A549 (cell line): ENCODE results near the gene KNCN.

Experiments
- CBX8 ChIP-seq: fragments of 200-600 bp; sonication (generic); IDR thresholded peaks from 2 replicates; pipeline ENCODE4 v1.6.1; 2016
- CTCF ChIP-seq: fragments of >200 bp; sonication (Bioruptor Twin); formaldehyde crosslinking; IDR thresholded peaks from 3 replicates; pipeline ENCODE4 v1.5.1; 2016
- E2F6 ChIP-seq: IDR thresholded peaks from 2 replicates; pipeline ENCODE4 v1.6.1; 2012; ENCODE audit warnings: low read depth, borderline replicate concordance
- EP300 ChIP-seq, 2 experiments: fragments of >200 bp; sonication (Bioruptor Twin); formaldehyde crosslinking; IDR thresholded peaks; 2 replicates in 1 of 2; 3 replicates in 1 of 2; pipeline ENCODE4 v1.6.1; 2016 to 2017
- MAFK ChIP-seq: fragments of 450-650 bp; IDR thresholded peaks from 2 replicates; pipeline ENCODE4 v1.6.1; 2014; ENCODE audit not compliant: partially characterized antibody
- MYC ChIP-seq: IDR thresholded peaks from 2 replicates; pipeline ENCODE4 v1.6.1; 2012; ENCODE audit warnings: mild to moderate bottlenecking, inconsistent platforms, low read length, improper control_type of control experiment, borderline replicate concordance
- NFE2L2 ChIP-seq: fragments of 150-350 bp; conservative IDR thresholded peaks from 2 replicates; pipeline ENCODE4 v1.6.1; 2014; ENCODE audit warnings: low read length
- NPAS2 ChIP-seq: fragments of 250-450 bp; sonication (Bioruptor Pico); IDR thresholded peaks from 2 replicates; pipeline ENCODE4 v1.8.0; 2022; ENCODE audit warnings: mild to moderate bottlenecking, moderate library complexity, borderline replicate concordance
- PHF8 ChIP-seq: fragments of 200-600 bp; sonication (generic); IDR thresholded peaks from 2 replicates; pipeline ENCODE4 v1.6.1; 2016; ENCODE audit warnings: low read depth, mild to moderate bottlenecking, antibody characterized with exemption, moderate library complexity, borderline replicate concordance
- POLR2A ChIP-seq: IDR thresholded peaks from 2 replicates; pipeline ENCODE4 v1.6.1; 2012; ENCODE audit warnings: mild to moderate bottlenecking, low read length
- REST ChIP-seq: fragments of 200-600 bp; sonication (generic); IDR thresholded peaks from 2 replicates; pipeline ENCODE4 v1.6.1; 2016; ENCODE audit warnings: antibody characterized with exemption, mild to moderate bottlenecking, moderate library complexity
- RFX5 ChIP-seq: fragments of 450-650 bp; IDR thresholded peaks from 2 replicates; pipeline ENCODE4 v1.7.1; 2014; ENCODE audit warnings: antibody characterized with exemption, mild to moderate bottlenecking, moderate library complexity
- RNF2 ChIP-seq: fragments of 200-600 bp; sonication (generic); IDR thresholded peaks from 2 replicates; pipeline ENCODE4 v1.6.1; 2016; ENCODE audit warnings: low read depth, mild to moderate bottlenecking, antibody characterized with exemption, moderate library complexity, borderline replicate concordance
- SREBF2 ChIP-seq: fragments of 450-650 bp; IDR thresholded peaks from 2 replicates; pipeline ENCODE4 v1.6.1; 2014; ENCODE audit warnings: mild to moderate bottlenecking, moderate library complexity

- no peak for TF ChIP-seq CBX8
- TF ChIP-seq SREBF2, result no peak
- TF ChIP-seq NPAS2 (CRISPR knock-in tag), result no peak
- TF ChIP-seq CTCF, result no peak
- no peak for TF ChIP-seq MAFK
- no peak for TF ChIP-seq RNF2
- TF ChIP-seq RFX5, result no peak
- no peak for TF ChIP-seq E2F6
- TF ChIP-seq NFE2L2, result no peak
- no peak for TF ChIP-seq POLR2A
- no peak for TF ChIP-seq EP300 (IDR thresholded peaks at IDR 0.05)
- no peak for TF ChIP-seq MYC
- TF ChIP-seq PHF8, result no peak
- TF ChIP-seq REST, result no peak
Observed at GRCh38 chr1:46594063-46594462, 42.6 kb upstream of the KNCN start.
